Glomerular visceral epithelial cell (primary cell): ENCODE measurements around the gene BICDL2.
"Not testable (repeated sequence)": the region's sequence is repeated elsewhere in the genome, so short reads cannot be mapped to it uniquely, and the experiment has no call there.

ENCODE experiments used
- DNase-seq: peaks from one replicate; pipeline ENCODE4 v3.0.0-alpha.2; 2016; ENCODE audit errors: extremely low spot score

BICDL2 gene

DNA sequence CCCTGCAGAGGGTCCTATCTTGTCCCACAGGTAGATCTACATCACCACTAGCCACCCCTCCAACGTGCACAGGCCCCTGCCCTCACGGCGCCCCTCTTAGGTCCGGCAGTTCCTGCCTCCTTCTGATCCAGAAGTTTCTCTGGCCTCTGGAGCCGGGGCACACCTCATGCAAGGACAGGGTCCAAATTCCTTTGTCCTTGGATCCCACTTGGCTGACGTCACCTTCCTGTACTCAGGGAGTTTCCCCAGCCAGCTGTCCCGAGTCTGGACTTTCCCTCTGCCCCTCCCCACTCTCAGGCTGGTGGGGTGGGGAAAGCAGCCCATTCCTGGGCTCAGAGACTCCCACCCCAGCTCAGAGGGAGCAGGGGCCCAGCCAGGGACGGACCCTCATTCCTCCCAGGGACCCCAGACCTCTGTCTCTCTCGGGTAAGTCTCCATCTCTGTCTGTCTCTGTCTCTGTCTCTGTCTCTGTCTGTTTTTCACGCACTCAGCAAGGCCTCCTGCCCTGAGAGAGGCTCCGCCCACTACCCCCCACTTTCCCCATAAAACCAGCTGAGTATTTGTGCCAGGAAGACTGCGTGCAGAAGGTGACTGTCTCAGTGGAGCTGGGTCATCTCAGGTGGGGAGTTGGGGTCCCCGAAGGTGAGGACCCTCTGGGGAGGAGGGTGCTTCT lies 28.5 kb upstream of the BICDL2 start, which contains the start of gene IL32:
Gene IL32 (plus strand): TSS at position 572 of the 673 bp plus-strand sequence. CDS start 172 bp downstream, outside the sequence.
- peak; percentile 89 for DNase-seq

GRCh38 chr16:3063625-3064386 lies 27.1 kb upstream of the BICDL2 start:
- DNase-seq: no peak

DNA sequence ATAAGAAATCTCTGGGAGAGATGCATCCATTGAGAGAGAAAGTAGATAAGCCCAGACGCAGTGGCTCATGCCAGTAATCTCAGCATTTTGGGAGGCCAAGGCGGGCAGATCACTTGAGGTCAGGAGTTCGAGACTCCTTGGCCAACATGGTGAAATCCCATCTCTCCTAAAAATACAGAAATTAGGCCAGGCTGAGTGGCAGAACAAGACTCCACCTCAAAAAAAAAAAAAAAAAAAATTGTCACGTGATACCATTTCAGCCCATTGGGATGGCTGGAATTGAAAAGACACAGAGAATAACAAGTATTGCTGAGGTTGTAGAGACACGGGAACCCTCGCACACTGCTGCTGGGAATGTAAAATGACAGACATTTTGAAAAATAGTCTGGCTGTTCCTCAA lies 25.8 kb upstream of the BICDL2 start:
- DNase-seq: no peak

DNA sequence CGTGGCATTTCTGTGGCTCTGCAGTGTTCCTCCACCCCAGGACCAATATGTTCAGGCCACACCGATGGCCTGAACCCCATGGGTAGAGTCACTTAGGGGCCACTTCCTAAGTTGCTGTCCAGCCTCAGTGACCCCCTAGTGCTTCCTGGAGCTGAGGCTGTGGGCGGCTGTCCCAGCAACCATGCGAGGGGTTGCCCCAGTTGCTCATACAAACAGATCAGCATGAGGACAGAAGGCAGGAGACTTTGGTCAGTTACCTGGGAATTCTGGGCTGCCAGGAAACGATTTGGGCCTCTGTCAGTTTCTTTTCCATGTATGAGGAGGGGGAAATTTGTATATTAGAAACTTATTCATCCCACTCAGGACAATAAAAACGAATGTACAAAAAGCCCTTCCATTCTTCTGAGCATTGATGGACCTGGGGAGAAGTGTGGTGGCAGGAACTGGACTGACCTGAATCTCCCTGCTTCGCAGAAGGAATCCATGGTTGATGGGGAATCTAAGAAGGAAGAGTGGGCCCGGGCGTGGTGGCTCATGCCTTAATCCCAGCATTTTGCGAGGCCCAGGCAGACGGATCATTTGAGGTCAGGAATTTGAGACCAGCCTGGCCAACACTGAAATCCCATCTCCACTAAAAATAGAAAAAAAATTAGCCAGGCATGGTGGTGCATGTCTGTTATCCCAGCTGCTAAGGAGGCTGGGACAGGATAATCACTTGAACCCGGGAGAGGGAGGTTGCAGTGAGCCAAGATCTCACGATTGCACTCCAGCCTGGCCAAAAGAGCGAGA lies 23.8 kb upstream of the BICDL2 start:
- no peak for DNase-seq

GRCh38 chr16:3059723-3060242 lies 23.0 kb upstream of the BICDL2 start:
- no peak for DNase-seq

GRCh38 chr16:3059041-3059722 lies 22.4 kb upstream of the BICDL2 start:
- peak; percentile 92 for DNase-seq

GRCh38 chr16:3058139-3059030 lies 21.6 kb upstream of the BICDL2 start:
- peak; percentile 47 for DNase-seq

- no peak for DNase-seq
These were observed 20.7 kb upstream of the BICDL2 start for GRCh38 chr16:3057181-3058138.

- DNase-seq: no peak
These were observed 19.8 kb upstream of the BICDL2 start for GRCh38 chr16:3056336-3057180.

DNA sequence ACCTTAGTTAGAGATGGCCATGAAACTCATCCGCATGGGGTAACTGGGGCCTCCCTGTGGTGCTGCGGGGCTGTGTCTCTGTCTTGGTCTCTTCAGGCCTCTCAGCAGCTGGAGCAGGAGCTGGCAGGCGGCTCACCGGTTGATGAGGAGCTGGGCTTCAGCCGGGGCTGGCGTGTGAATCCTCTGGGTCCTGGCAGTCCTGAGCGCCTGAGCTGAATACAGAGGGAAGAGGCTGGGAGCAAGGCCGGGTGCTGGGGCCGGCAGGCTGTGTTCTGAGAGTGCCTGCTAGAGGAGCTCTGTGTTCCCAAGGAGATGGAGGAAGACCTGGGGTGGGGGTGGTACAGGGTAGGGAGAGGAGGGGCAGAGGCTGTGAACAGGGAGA lies 19.0 kb upstream of the BICDL2 start:
- DNase-seq: not testable (repeated sequence)

GRCh38 chr16:3054965-3055733 lies 18.4 kb upstream of the BICDL2 start:
- DNase-seq: no peak

DNA sequence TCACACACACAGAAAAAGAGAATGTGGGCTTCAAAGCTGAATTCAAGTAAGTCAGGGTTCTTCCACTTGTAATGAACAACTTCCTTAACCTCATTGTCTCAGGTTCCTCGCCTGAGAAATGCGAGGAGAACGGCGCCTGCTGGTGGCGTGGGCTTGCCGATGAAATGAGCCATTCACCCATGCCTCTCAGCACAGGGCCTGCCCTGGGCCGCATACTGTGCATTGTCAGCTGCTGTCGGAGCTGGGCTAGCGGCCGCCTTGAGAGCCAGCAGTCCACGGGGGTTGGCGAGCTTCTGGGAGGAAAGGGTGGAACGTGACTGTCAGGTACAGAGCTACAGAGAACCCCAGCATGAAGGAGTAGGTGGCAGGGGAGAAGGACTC lies 16.6 kb upstream of the BICDL2 start:
- DNase-seq: not testable (repeated sequence)

DNA sequence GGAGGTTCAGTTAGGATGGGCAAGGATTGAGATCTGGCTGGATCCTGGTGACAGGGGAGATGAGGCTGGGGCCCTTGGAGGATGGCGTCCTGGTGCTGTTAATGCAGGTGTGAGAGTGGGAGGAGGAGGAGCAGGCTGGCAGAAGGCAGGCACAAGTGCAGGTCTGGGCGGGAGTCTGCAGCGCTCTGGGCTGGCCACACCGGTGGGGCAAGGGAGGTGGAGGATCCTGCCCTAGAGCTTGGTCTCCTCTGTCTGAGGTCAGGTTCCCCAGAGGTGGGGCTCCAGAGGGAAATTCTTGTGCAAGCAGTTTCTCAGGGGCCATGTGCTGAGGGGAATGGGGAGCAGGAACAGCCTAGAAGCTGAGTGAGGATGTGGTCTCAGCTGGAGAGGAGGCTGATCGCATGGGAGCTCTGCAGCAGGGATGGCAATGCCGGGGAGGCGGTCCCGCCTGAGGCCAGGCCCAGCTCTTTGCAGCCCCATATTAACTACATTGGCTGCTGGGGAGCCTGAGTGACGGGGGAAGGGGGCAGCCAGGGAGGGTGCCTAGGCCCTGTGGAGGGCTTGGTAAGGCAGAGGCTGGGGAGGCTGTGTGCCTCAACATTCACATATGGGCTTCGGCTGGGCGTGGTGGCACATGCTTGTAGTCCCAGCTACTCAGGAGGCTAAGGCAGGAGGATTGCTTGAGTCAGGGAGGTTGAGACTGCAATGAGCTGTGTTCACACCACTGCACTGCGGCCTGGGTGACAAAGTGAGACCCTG lies 16.0 kb upstream of the BICDL2 start:
- DNase-seq: not testable (repeated sequence)

DNA sequence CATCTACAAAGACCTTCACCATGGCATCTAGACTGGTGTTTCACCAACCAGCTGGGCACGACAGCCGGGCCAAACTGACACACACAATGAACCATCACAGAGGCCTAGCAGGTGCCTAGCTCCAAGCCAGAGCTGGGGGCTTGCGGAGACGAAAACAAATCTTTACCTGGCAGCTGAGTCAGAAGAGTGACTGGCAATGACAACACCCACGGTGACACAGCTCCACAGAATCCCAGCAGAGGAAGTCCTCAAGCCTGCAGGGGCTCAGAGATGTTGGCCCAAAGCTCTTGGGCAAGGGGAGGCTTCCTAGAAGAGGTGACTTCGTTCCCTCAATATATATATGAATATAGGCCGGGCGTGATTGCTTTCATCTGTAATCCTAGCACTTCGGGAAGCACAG lies 14.8 kb upstream of the BICDL2 start:
- DNase-seq: no peak

- no peak for DNase-seq
These were observed 14.3 kb upstream of the BICDL2 start for GRCh38 chr16:3051009-3051408.

DNA sequence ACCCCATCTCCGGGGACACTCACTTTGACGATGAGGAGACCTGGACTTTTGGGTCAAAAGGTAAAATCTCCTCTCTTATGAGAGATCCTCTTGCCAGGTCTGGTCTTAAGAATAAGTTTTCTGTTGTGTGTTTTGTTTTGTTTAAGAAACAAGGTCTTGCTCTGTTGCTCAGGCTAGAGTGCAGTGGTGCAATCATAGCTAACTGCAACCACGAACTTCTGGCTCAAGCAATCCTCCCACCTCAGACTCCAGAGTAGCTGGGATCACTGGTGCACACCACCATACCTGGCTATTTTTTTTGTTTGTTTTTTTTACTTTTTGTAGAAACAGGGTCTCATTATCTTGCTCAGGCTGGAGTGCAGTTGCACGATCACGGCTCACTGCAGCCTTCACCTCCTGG lies 13.7 kb upstream of the BICDL2 start:
- DNase-seq: no peak

GRCh38 chr16:3049921-3050481 lies 13.3 kb upstream of the BICDL2 start:
- no peak for DNase-seq
